ENCODE data around the gene FAM98A.

The FAM98A gene

DNA sequence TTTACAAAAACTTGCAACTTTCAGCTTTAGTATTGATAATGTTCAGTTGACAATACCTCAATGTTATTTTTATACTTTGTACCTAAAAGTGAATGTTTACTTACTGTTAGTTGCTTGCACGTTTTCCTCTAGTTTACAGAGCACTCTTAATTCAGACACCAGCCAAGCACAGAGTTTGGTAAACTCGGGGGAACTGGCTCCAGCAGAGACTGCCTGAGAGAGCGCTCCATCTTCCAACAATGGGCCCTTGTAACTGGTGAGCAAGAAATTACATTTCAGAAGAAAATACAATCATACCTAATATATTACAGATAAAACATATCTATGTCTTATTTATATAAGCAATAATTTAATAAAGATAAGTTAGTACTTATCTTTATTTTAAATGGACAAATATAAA lies 3.7 kb downstream of the FAM98A start:
- no peak for DNase-seq

DNA sequence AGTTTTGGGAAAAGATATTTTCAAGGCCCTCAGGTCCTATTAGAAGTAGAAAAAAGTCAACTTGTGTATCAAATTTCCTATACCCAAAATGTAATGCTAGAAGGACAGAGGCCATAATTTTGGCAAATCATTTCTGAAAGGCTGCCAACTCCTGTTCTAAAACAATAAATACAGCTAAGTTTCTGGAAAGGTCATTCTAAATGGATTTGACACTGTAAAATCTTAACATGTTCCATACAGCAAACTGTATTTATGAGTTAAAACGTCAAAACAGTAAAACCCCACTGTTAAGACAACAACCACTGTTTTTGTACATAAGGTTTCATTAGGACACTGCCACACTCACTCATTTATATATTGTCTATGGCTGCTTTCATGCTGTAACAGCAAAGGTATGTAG lies 9.7 kb downstream of the FAM98A start:
- no peak for DNase-seq

DNA sequence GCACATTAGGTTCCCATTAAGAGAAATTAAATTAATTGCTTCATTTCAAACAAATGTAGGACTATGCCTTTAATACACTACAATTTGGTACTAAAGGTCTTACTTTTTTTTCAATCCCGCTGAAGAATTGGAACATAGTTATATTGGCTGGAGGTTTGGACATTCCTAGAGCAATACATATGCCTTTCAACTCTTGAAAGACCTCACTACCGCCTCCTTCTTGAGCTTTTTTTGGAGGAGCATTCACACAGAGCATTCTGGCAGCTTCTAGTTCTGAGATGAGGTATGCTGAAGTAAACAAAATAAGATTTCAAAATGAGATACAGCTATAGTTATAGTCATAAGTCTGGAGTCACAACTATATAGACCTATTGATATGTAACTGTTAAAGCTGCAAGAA lies 10.9 kb downstream of the FAM98A start:
- no peak for DNase-seq

DNA sequence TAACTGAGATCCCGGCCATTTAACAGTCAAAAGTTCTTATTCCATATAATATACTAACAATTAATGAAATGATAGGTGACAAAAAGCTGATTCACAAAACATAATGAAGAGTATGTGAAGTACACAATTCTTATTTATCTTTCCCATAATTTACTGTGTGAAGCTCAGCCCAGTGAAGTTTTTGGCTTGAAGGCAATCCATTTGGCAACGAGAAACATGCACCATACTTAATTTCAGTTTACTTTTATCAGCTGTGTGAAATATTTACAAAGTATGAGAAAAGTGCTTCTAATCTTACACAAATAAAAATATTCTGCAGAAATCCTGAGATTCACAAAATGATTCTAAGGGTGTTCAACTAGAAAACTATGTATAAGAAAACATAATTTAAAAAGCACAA lies 12.3 kb downstream of the FAM98A start:
- no peak for DNase-seq

DNA sequence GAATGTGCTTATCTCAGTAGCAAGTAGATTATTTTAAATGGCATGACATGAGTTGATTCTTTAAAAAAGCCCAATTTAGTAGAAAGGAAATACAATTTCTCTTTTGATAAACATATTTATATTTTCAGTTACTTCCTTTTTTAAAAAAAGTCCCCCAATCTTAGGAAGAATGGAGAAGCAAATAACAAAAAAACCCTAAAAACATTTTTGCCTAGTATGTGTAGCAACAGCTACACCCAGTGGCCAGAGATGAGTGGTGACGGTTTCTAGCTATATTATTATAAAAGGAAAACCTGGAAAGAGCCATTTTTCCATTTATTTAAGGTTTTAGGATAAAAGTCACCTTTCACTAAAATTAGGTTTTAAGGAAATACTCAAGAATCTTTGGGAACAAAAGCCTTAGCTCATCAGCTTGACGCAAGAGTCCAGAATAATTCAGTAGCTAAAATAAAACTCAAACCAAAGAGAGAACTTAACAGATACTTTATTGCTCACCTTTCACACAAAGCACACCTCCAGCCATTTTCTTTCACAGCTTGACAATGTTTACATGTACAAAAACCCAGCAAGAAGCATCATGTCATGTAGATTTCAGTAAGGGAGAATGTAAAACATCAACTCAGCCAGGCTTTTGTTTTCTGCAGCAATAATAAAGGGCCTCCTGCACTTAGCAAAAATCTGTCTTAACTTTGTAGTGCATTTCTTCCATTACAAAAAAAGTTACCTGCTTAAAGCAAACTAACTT lies 15.7 kb downstream of the FAM98A start:
- DNase-seq: peak; percentile 21

DNA sequence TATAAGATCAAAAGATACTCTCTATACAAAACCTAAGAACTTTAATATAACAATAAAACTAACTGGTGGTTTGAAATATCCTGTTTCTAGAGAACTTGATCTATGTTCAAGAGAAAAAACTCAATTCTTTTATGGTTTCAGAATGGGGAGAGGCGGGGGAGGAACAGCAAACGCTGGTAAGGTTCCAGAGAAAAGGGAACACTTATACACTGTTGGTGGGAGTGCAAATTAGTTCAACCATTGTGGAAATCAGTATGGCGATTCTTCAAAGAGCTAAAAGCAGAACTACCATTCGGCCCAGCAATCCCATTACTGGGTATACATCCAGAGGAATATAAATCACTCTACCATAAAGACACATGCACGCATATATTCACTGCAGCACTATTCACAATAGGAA lies 17.2 kb downstream of the FAM98A start:
- no peak for DNase-seq

DNA sequence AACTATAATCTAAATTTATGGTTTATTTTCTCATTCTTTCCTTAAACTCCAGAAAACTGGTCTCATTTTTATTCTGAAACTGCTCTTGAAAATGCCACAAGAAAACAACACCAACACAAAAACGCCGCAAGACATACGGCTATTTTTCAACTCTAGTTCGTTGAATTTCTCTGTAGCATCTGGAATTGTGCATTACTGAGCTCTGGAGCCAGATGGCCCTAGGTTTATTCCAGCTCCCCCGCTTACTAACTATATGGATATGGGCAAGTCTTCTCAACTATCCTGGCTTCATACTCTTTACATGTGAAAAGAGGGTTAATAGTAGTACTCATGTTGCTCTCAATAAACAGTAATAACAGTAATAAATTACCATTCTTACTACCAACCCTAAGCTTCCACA lies 19.9 kb downstream of the FAM98A start:
- no peak for DNase-seq

DNA sequence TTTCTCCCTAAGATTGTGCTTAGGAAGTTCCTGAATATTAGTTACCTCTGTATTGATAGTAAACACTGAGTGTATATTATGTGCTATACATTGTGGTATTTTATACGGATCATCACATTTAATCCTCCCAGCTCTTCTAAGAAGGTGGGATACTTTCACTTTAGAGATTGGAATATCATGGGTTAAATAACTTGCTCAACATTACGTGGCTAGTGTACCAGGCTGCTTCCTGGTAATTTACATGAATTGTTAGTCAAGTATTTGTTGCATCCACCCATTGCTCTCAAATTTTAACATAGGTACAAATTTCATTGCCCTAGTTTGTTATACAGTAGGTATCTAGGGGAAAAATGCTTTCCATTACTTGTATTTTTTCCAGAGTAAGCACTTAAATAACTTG lies 21.4 kb downstream of the FAM98A start:
- DNase-seq: no peak

DNA sequence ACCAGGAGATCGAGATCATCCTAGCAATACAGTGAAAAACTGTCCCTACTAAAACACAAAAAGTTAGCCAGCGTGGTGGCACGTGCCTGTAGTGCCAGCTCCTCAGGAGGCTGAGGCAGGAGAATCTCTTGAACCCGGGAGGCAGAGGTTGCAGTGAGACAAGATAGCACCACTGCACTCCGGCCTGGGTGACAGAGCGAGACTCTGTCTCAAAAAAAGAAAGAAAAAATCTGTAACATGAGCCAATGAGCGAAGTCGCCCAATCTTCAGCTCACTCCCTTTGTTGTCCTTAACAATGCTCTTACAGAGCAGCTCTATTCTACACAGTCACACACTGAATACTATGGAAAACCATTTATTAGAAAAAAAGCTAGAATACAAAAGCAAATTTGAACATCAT lies 22.0 kb downstream of the FAM98A start:
- DNase-seq: no peak

DNA sequence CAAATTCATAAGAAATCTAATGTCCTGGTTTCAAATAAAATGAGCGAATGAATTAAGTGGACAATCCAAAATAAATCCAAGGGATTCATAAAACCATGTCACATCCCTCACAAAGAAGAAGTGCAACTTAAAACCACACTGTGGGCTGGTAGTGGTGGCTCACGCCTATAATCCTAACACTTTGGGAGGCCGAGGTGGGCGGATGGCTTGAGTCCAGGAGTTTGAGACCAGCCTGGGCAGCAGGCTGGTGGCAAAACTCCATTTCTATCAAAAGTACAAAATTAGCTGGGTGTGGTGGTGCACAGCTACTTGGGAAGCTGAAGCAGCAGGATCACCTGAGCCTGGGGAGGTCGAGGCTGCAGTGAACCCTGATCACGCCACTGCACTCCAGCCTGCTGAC lies 25.4 kb downstream of the FAM98A start:
- no peak for DNase-seq

DNA sequence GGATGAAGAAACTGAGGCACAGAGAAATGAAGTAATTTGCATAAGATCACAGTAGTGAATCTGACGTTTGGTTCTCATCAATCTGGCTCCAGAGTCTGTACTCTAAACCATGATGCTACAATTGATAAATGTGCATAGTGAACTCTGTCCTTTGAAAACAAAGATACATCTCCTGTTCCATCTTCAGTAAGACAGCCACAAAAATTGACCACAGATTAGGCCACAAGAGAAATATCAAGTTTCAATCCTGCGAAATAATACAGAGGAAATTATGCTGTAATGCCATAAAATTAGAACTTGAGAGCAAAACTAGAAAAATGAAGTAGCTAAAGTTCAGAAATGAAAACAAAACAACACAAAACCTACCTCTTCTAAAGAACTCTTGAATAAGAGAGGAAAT lies 28.4 kb downstream of the FAM98A start:
- no peak for DNase-seq

DNA sequence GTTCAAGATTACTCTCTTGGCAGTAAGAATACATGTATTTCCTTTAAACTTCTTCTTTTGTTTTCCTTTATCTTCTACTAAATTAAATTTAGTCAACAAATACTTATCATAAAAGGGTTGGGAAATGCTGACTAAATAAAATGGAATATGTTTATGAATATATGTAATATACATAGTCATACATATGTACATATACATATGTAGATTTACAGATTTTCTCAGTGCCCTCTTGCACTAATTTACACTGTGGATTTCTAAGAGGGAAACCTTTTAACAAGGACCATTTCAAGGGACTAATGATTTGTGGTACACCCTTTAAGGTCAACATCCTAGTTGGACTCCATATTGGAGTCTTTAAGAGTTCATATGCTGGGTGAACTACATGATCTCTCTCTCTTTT lies 37.2 kb downstream of the FAM98A start:
- no peak for DNase-seq

DNA sequence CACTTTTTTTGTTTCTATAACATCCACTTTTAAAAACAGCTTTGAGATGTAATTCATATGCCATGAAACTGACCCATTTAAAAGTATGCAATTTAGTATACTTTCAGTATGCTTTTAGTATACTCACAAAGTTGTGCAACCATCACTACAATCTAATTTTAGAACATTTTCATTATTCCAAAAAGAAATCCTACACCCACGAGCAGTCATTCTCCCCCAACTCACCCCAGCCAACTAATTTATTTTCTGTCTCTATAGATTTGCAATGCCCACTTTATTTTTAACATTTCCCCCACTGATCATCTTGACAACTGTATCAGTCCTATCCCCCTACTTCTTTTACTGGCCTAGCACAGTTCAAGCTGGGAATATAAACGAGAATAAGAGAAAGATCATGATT lies 39.1 kb downstream of the FAM98A start:
- no peak for DNase-seq

DNA sequence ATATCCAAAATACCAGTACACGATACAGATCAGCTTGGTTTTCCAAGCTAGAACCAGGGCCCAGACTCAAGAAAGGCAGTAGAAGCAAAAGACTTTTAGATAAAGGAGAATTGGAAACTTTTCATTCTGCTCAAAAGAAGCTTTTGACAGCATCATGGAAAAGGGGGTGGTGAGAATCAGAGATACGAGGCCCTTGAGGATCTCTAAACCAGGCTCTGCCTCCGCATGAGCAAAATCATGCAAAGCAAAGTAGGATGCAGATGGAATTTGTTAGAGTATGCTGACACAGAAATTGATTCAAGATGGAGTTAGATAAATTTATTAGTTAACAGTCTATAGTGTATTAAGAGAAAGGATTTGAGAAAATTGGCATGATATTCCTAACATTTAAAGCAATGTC lies 39.8 kb downstream of the FAM98A start:
- no peak for DNase-seq

DNA sequence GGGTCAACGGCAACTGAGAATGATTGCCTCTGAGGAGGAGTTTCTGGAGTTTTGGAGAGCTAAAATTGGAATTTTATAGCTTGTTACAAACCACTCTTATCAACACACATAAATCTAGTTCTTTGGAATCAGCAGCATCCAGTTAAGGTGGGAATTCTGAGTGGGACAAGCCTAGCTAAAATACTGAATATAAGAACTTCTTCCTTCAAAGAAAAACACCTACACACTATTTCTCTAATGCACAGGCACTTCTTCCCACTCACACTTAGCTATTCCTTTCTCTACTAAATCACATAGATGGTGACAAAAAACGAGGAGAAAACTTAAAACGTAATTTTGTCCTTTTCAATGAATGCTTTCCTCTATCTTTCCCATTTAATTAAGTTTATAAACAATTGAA lies 43.4 kb downstream of the FAM98A start:
- no peak for DNase-seq

DNA sequence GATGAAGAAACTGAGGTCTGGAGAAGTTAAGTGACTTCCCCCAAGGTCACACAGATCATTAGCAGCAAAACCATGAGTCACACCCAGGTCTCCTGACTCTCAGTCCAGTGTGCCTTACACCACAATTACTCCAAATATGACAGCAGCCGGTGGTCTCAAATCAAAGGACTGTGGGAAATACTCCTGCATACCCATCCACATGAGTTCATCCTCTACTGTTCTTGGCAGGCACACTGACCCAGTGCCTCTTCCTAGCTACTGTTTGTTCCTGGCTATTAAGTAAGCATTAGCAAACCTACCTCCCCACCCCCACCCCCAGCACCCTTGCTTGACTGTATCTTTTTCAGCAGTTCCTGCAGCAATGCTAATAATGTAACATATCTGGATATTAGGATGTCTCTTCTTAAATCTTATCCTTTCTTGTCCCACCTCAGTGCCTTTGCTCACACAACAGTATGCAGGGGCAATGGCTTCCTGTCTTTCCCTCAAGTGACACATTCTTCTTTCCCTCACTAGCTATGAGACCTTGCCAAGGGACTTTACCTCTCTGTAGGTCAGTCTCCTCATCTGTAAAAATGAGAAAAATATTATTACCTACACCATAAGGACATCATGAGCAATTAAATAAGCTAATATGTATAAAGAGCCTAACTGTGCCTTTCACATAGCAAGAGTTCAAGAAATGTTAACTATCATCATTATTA lies 46.2 kb downstream of the FAM98A start:
- DNase-seq: no peak

DNA sequence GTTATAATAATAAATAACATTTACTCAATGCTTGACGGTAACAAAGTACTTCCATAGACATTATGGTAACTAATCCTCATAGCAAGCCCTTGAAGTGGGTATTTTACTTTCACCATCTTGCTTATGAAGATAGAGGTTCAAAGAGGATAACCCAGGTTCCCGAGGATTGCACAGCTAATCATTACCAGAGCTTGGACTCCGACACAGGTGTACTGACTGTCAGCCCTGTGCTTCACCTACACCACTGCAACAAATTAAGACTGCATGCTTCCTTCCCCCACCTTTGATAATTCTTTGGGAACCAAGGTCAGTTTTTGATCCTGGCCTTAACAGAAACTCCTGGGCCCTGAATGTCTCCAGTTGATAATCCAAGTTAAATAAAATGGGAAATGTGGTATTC lies 48.9 kb downstream of the FAM98A start:
- no peak for DNase-seq

DNA sequence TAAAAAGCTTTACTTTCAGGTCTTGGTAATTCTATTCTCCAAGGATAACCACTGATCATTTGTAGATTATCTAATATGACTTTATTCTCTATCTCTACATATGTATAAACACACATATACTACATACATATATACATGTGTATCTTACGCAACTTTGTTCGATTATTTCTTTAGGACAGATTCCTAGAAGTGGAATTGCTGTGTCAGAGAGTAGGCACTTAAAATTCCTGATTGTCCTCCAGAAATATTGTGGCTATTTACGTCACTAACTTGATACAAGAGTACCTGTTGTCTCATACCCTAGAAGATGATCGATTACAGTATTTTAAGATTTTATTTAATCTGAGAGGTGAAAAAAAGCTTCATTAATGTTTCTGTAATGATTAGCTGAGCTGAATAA lies 57.9 kb downstream of the FAM98A start:
- DNase-seq: no peak

DNA sequence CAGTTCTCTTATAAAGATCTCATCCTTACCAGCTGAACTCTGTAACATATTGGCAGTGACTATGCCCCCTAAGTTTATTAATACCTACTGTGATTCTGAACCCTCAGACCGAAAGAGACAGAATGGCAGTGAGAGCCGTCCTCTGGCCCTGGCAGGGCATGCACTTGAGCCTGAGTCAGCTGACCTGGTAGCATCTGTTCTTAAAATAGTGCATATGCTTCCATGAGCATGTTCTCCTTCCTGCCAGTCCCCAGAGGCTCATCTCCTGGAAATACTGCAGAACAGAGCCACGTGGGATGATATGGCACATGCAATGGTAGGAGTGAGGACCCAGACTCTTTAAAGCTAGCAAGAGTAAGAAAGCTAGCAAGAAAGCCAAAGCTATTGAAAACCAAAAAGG lies 63.7 kb downstream of the FAM98A start:
- no peak for DNase-seq
